PC-9 (cell line): ENCODE results near the gene COP1. TPM values are rescaled to one million over a fixed set of nuclear protein-coding genes. Genes with fewer than 3 reads are reported as not detected.
A peak's percentile ranks its signal among the peaks of the same experiment; 100 is the strongest.
"Not testable (repeated sequence)": the region's sequence is repeated elsewhere in the genome, so short reads cannot be mapped to it uniquely, and the experiment has no call there.

Experiments
- BruUV-seq: library from RNA; stranded (reverse); fragments of 400-500 nt; replicated peaks from 2 replicates; lab custom pipeline; 2021; lab: Mats Ljungman, UMichigan
- CTCF ChIA-PET: fragments of 300-600 bp; sonication (Branson Sonifier 250); formaldehyde crosslinking; loops from one replicate; lab custom pipeline; 2022; ENCODE audit warnings: antibody characterized with exemption; lab: Charles Lee
- POLR2A ChIA-PET: fragments of 300-600 bp; sonication (Branson Sonifier 250); formaldehyde crosslinking; loops from one replicate; lab custom pipeline; 2022; ENCODE audit warnings: antibody characterized with exemption; ENCODE audit not compliant: unreplicated experiment; lab: Charles Lee
- DNase-seq, 2 experiments: peaks; one replicate each; pipeline versions ENCODE4 v3.0.0 to v3.0.0-alpha.2; 2015 to 2022; ENCODE audit warnings: mixed read lengths in 1 of 2
- H2AFZ ChIP-seq: fragments of 200-600 bp; sonication (generic); 2 replicates; pipeline ENCODE4 v1.8.1; 2017; ENCODE audit warnings: antibody characterized with exemption
- H3F3A ChIP-seq: fragments of 200-600 bp; sonication (generic); 2 replicates; pipeline ENCODE4 v1.8.1; 2017; ENCODE audit warnings: antibody characterized with exemption, mild to moderate bottlenecking, low read depth; ENCODE audit not compliant: insufficient read depth
- H3K27ac ChIP-seq: fragments of 200-600 bp; sonication (generic); 2 replicates; pipeline ENCODE4 v1.6.1; 2016; ENCODE audit warnings: mixed run types
- H3K27me3 ChIP-seq: fragments of 200-600 bp; sonication (generic); 2 replicates; pipeline ENCODE4 v1.6.1; 2016; ENCODE audit warnings: low read depth, mixed run types; ENCODE audit not compliant: insufficient read depth
- H3K36me3 ChIP-seq: fragments of 200-600 bp; sonication (generic); 2 replicates; pipeline ENCODE4 v1.6.1; 2016; ENCODE audit warnings: low read depth, mixed run types
- H3K4me1 ChIP-seq: fragments of 200-600 bp; sonication (generic); replicated peaks from 2 replicates; pipeline ENCODE4 v1.6.1; 2016; ENCODE audit warnings: mixed run types; ENCODE audit not compliant: insufficient read depth
- H3K4me2 ChIP-seq: fragments of 200-600 bp; sonication (generic); 2 replicates; pipeline ENCODE4 v1.6.1; 2017; ENCODE audit warnings: mixed run types
- H3K4me3 ChIP-seq: fragments of 200-600 bp; sonication (generic); 2 replicates; pipeline ENCODE4 v1.6.1; 2016; ENCODE audit warnings: mixed run types
- H3K79me2 ChIP-seq: fragments of 200-600 bp; sonication (generic); 2 replicates; pipeline ENCODE4 v1.6.1; 2017; ENCODE audit warnings: low read depth, mixed run types
- H3K9me2 ChIP-seq: fragments of 200-600 bp; sonication (generic); 2 replicates; pipeline ENCODE4 v1.8.1; 2017; ENCODE audit warnings: mild to moderate bottlenecking; ENCODE audit not compliant: insufficient read depth
- H3K9me3 ChIP-seq: fragments of 200-600 bp; sonication (generic); 2 replicates; pipeline ENCODE4 v1.8.1; 2016; ENCODE audit warnings: low read depth; ENCODE audit not compliant: insufficient read depth
- H4K20me1 ChIP-seq: fragments of 200-600 bp; sonication (generic); 2 replicates; pipeline ENCODE4 v1.8.1; 2017; ENCODE audit not compliant: insufficient read depth
- CTCF ChIP-seq: fragments of 200-600 bp; sonication (generic); conservative IDR thresholded peaks from 2 replicates; pipeline ENCODE4 v1.6.1; 2017; ENCODE audit warnings: mixed run types, antibody characterized with exemption, mild to moderate bottlenecking, moderate library complexity
- EZH2 ChIP-seq: fragments of 200-600 bp; sonication (generic); IDR thresholded peaks from 2 replicates; pipeline ENCODE4 v1.8.0; 2017; ENCODE audit warnings: antibody characterized with exemption, low read depth
- intact Hi-C: fragments of 100-400 bp; cut with micrococcal nuclease; formaldehyde crosslinking; loops from one replicate; pipeline ENCODE4 v1.10.0; 2022; ENCODE audit not compliant: unreplicated experiment
- total RNA-seq: library from RNA; stranded (reverse); gene quantifications from 2 replicates; pipeline ENCODE4 v1.2.3, GENCODE V29; 2021

COP1 gene
- total RNA-seq, 1 experiment from 2014 or later, result 38.0 TPM

- DNase-seq, result peak in 1 of 2 experiments; percentile 43
- H3K27me3 ChIP-seq, result no peaks in the 10 kb centered on the region
- TF ChIP-seq CTCF (no peak), EZH2 (no peak)
- peaks cover 24% of the 10 kb centered on the region for H3K4me1 ChIP-seq
- intact Hi-C loops, result no loop called here
- TSS peak; percentile 24 for BruUV-seq
- H3F3A ChIP-seq, result peaks cover 5% of the 10 kb centered on the region; the same call in 1 of the 2 replicates
- H3K9me3 ChIP-seq, result no peaks in the 10 kb centered on the region
- peak overlapping the region; percentile 97 for H3K4me2 ChIP-seq
- H3K27ac ChIP-seq, result peak overlapping the region; percentile 71
- H3K4me3 ChIP-seq, result peak overlapping the region; percentile 99
- H2AFZ ChIP-seq, result 0 out of 2 replicates have a peak overlapping the region, but pooled peaks have one; percentile 87
- 0 out of 2 replicates have a peak, but pooled peaks cover 4% of the 10 kb centered on the region for H3K36me3 ChIP-seq
- ChIA-PET CTCF (no interaction called here), POLR2A (no interaction called here)
- peaks cover 78% of the 10 kb centered on the region for H3K79me2 ChIP-seq
- H4K20me1 ChIP-seq, result peaks cover 28% of the 10 kb centered on the region
- no peaks in the 10 kb centered on the region for H3K9me2 ChIP-seq
These were observed 1.7 kb downstream of the COP1 start for GRCh38 chr1:176205332-176205914.

GRCh38 chr1:176204655-176205054 lies 2.4 kb downstream of the COP1 start:
- H2AFZ ChIP-seq, H3K36me3 ChIP-seq, BruUV-seq, H3K9me3 ChIP-seq, intact Hi-C loops, H3K27ac ChIP-seq, H3K9me2 ChIP-seq, DNase-seq, H3K27me3 ChIP-seq, CTCF ChIA-PET, H3F3A ChIP-seq, POLR2A ChIA-PET: not testable (repeated sequence)
- H3K79me2 ChIP-seq, result peaks cover 86% of the 10 kb centered on the region
- H4K20me1 ChIP-seq, result peaks cover 32% of the 10 kb centered on the region
- H3K4me3 ChIP-seq, result peak overlapping the region; percentile 99
- peaks cover 24% of the 10 kb centered on the region for H3K4me1 ChIP-seq
- H3K4me2 ChIP-seq, result peak overlapping the region; percentile 97

- H3K9me2 ChIP-seq, result no peaks in the 10 kb centered on the region
- H3K27me3 ChIP-seq, result no peaks in the 10 kb centered on the region
- H3K79me2 ChIP-seq, result peaks cover 88% of the 10 kb centered on the region
- peaks cover 24% of the 10 kb centered on the region for H3K4me1 ChIP-seq
- H3K9me3 ChIP-seq, result no peaks in the 10 kb centered on the region
- no TSS peak for BruUV-seq
- TF ChIP-seq CTCF (no peak), EZH2 (no peak)
- peaks cover 5% of the 10 kb centered on the region; the same call in 1 of the 2 replicates for H3F3A ChIP-seq
- no peak overlapping the region for H3K27ac ChIP-seq
- no peak for DNase-seq
- intact Hi-C loops, result no loop called here
- 0 out of 2 replicates have a peak, but pooled peaks cover 4% of the 10 kb centered on the region for H3K36me3 ChIP-seq
- H3K4me2 ChIP-seq, result 0 out of 2 replicates have a peak overlapping the region, but pooled peaks have one; percentile 97
- H4K20me1 ChIP-seq, result peaks cover 41% of the 10 kb centered on the region
- ChIA-PET CTCF (interaction anchor here (0.6 kb wide), 1 partner anchor 16 kb away, joined by 3 read pairs; no protein-coding TSS in a partner anchor), POLR2A (no interaction called here)
- no peak overlapping the region for H3K4me3 ChIP-seq
- H2AFZ ChIP-seq, result no peak overlapping the region
These were observed 3.4 kb downstream of the COP1 start for GRCh38 chr1:176203735-176204134.
